ENCODE results near the gene ANXA4. TPM values are rescaled to one million over a fixed set of nuclear protein-coding genes. Genes with fewer than 3 reads are reported as not detected.
A peak's percentile ranks its signal among the peaks of the same experiment; 100 is the strongest.

The ANXA4 gene
- total RNA-seq, 2 donors from 2014 or later: 258 to 324 TPM

DNA sequence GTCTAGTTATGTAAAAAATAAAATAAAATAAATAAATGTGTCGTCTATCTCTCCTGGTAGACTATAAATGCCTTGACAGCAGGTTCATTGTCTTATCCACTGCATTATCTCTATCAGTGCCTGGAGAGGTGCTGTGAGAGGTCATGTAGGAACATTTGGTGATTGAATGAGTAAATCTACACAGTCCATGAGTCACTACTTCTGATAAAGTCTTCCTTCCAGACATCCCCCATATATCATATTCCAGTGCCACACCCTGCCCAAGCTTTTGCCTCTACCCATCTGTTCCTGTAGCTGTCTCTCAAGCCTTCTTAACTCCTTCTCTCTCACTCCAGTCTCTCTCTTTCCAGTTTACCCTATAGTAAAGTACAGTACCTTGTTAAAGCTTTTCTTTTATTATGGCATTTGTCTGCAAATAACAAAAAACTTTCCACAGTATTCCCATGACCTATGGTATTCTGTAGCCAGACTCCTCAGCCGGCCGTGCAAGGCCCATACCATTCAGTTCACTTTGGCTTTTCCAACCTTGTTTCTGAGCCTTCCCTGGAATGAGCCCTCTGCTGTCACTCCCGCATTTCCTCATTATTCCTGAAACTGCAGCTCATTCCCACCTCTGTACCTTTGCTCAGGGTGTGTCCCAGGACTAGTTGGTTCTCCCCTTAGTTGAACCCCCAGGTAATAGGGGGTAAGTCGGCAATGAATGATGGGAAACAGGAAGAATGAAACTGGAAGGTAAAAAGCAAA lies 37.5 kb downstream of the ANXA4 start:
- Histone ChIP-seq H3K4me1 (peaks cover 13% of the 10 kb centered on the region), H3K36me3 (no peaks in the 10 kb centered on the region), H3K27me3 (no peaks in the 10 kb centered on the region), H3K27ac (peak overlapping the region; percentile 83), H3K9ac (ENCODE audit: low read depth in 2 of 2, low read length in 2 of 2) (peak overlapping the region in 1 of 2 donors; percentile 51), H3K4me3 (no peak overlapping the region), H3K9me3 (no peaks in the 10 kb centered on the region)
- DNase-seq: peak; percentile 77
- TF ChIP-seq, protein P1, sequence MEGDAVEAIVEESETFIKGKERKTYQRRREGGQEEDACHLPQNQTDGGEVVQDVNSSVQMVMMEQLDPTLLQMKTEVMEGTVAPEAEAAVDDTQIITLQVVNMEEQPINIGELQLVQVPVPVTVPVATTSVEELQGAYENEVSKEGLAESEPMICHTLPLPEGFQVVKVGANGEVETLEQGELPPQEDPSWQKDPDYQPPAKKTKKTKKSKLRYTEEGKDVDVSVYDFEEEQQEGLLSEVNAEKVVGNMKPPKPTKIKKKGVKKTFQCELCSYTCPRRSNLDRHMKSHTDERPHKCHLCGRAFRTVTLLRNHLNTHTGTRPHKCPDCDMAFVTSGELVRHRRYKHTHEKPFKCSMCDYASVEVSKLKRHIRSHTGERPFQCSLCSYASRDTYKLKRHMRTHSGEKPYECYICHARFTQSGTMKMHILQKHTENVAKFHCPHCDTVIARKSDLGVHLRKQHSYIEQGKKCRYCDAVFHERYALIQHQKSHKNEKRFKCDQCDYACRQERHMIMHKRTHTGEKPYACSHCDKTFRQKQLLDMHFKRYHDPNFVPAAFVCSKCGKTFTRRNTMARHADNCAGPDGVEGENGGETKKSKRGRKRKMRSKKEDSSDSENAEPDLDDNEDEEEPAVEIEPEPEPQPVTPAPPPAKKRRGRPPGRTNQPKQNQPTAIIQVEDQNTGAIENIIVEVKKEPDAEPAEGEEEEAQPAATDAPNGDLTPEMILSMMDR (IDR thresholded peaks at IDR 0.05): no peak
- intact Hi-C loops (cut with DNase I): no loop called here

DNA sequence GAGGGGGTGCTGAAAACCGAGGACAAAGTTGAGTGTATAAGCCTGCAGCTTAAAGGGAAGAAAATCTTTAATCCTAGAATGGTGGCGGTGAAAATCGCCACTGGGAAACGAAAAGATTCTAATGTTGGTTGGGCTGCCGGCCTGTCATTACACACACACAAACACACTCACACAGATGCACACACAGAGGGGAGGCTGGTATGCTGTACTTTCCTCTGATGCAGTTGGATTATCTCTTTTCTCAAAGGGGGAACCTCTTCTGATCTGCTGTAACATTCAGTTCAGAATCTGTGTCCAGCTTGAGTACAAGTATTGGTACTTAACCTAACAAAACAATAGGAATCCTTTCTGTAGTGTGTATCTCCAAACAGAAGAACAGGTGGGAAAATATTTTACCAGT lies 39.0 kb downstream of the ANXA4 start:
- TF ChIP-seq, protein P1 (IDR thresholded peaks at IDR 0.05): no peak
- peak overlapping the region; percentile 83 for H3K27ac ChIP-seq
- H3K27me3 ChIP-seq: no peaks in the 10 kb centered on the region
- H3K4me1 ChIP-seq: peaks cover 11% of the 10 kb centered on the region
- DNase-seq: no peak
- H3K36me3 ChIP-seq: no peaks in the 10 kb centered on the region
- no peaks in the 10 kb centered on the region for H3K9me3 ChIP-seq
- H3K9ac ChIP-seq (ENCODE audit: low read depth in 2 of 2, low read length in 2 of 2): peak overlapping the region in 1 of 2 donors; percentile 48
- no peak overlapping the region for H3K4me3 ChIP-seq
- intact Hi-C loops (cut with DNase I): no loop called here

DNA sequence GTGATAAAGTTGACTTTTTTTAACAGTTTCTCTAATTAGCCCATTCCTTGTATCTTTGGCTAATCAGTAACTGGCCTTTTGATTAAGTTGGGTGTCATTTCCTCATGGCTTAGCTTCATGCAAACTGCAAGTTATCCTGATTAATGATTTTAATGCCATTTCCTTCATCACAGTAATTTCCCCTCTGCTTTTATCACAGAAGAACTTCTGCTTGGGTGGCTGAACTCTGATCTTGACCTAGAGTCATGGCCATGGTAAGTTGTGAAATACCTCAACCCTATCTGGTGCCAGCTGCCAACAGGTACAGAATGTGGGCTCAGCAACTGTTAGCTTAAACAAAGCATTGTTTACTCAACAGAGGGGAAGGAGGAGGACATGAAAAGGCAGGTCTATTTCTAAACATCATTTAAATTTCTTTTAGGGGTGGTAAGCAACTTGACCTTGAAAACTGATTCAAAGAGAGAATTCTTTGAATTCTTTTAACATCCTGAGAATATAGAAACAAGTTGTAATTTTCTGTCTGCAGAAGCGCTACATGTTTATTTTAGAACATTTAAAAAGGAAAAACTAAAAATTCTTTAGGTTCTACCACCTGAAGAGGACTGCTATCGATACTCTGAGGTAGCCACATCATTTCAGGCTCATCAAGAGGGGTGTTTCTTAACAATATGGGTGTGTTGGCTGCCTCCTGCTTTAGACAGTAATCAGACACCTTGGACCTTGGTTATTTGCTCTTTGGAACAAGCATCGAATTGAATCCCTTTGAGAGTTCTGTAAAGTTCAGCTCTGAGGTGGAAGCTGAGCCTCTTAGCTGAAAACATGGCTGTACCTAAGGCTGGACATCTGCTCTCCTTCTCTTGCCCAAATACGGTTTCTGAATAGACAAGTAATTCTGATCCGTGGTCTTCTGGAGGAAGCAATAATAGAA lies 39.7 kb downstream of the ANXA4 start:
- no peak overlapping the region for H3K4me3 ChIP-seq
- no peaks in the 10 kb centered on the region for H3K36me3 ChIP-seq
- TF ChIP-seq, protein P1 (IDR thresholded peaks at IDR 0.05): no peak
- intact Hi-C loops (cut with DNase I): no loop called here
- peaks cover 11% of the 10 kb centered on the region for H3K4me1 ChIP-seq
- H3K9ac ChIP-seq (ENCODE audit: low read depth in 2 of 2, low read length in 2 of 2): peak overlapping the region in 1 of 2 donors; percentile 48
- peak; percentile 76 for DNase-seq
- peak overlapping the region; percentile 83 for H3K27ac ChIP-seq
- H3K27me3 ChIP-seq: no peaks in the 10 kb centered on the region
- H3K9me3 ChIP-seq: no peaks in the 10 kb centered on the region

DNA sequence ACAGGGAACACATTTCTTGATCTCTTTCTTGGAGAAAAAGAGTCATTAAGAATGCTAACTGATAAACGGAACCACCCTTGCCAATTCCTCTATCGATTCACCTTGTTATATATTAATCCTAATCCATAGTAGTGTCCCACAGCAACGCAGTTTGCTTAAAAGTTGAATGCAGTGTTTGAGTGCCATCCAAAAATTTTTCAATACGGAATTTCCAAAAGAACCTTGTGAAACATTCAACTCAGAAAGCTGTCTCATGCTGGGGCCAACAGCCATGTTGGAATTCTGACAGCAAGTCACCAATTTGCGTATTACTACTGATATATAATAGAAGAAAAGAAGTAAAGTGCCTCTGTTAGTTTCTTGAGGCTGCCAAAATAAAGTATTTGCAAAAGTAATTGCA lies 42.3 kb downstream of the ANXA4 start:
- DNase-seq: no peak
- no peaks in the 10 kb centered on the region for H3K27me3 ChIP-seq
- TF ChIP-seq, protein P1 (IDR thresholded peaks at IDR 0.05): no peak
- intact Hi-C loops (cut with DNase I): no loop called here
- H3K9ac ChIP-seq (ENCODE audit: low read depth in 2 of 2, low read length in 2 of 2): no peak overlapping the region
- peaks cover 11% of the 10 kb centered on the region for H3K4me1 ChIP-seq
- no peak overlapping the region for H3K27ac ChIP-seq
- no peaks in the 10 kb centered on the region for H3K9me3 ChIP-seq
- no peaks in the 10 kb centered on the region for H3K36me3 ChIP-seq
- H3K4me3 ChIP-seq: no peak overlapping the region

DNA sequence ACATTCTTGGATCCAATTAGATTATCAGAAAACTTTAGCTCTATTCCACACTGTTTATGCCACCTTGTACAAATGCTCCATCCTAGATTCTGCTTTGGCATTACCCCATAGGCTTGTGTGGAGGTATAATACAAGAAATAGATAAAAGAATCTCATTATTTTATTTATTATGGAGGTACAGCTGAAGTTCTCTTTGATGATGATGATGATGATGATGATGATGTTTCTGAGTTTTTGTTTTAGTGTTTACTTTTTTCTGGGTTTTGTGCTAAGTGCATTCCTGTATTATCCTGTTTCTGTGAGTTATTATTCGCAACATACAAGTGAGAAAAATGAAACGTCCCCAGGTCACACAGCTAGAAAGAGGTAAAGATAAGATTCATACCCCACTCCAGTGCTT lies 43.4 kb downstream of the ANXA4 start:
- Histone ChIP-seq H3K27me3 (no peaks in the 10 kb centered on the region), H3K4me1 (peaks cover 8% of the 10 kb centered on the region), H3K9me3 (no peaks in the 10 kb centered on the region), H3K9ac (ENCODE audit: low read depth in 2 of 2, low read length in 2 of 2) (no peak overlapping the region), H3K27ac (no peak overlapping the region), H3K4me3 (no peak overlapping the region), H3K36me3 (no peaks in the 10 kb centered on the region)
- TF ChIP-seq, protein P1 (IDR thresholded peaks at IDR 0.05): no peak
- DNase-seq: no peak
- intact Hi-C loops (cut with DNase I): no loop called here
